Measurements from ENCODE around the gene ABCD4. TPM values are rescaled to one million over a fixed set of nuclear protein-coding genes. Genes with fewer than 3 reads are reported as not detected.

The ABCD4 gene
- total RNA-seq, 1 donor: 28.2 TPM

DNA sequence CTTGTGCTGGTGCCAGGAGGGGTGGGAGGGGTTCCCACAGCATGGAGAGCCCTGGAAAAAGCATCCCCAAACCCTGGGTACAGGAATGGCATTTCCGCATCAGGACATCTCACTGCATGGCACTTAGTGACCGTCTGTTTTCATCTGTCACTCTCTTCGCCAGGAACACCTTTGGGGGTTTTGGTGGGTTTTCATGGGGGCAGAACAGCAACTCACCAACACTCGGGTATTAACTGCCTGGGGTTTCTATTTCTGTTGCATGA, 60.0 kb downstream of the ABCD4 start:
- H3K4me3 ChIP-seq (ENCODE audit: low read depth, low read length): no peak overlapping the region
- no peak for DNase-seq (ENCODE audit: low read depth)
- TF ChIP-seq, protein P1, sequence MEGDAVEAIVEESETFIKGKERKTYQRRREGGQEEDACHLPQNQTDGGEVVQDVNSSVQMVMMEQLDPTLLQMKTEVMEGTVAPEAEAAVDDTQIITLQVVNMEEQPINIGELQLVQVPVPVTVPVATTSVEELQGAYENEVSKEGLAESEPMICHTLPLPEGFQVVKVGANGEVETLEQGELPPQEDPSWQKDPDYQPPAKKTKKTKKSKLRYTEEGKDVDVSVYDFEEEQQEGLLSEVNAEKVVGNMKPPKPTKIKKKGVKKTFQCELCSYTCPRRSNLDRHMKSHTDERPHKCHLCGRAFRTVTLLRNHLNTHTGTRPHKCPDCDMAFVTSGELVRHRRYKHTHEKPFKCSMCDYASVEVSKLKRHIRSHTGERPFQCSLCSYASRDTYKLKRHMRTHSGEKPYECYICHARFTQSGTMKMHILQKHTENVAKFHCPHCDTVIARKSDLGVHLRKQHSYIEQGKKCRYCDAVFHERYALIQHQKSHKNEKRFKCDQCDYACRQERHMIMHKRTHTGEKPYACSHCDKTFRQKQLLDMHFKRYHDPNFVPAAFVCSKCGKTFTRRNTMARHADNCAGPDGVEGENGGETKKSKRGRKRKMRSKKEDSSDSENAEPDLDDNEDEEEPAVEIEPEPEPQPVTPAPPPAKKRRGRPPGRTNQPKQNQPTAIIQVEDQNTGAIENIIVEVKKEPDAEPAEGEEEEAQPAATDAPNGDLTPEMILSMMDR (IDR thresholded peaks at IDR 0.05; ENCODE audit: insufficient read depth, low read length): no peak

DNA sequence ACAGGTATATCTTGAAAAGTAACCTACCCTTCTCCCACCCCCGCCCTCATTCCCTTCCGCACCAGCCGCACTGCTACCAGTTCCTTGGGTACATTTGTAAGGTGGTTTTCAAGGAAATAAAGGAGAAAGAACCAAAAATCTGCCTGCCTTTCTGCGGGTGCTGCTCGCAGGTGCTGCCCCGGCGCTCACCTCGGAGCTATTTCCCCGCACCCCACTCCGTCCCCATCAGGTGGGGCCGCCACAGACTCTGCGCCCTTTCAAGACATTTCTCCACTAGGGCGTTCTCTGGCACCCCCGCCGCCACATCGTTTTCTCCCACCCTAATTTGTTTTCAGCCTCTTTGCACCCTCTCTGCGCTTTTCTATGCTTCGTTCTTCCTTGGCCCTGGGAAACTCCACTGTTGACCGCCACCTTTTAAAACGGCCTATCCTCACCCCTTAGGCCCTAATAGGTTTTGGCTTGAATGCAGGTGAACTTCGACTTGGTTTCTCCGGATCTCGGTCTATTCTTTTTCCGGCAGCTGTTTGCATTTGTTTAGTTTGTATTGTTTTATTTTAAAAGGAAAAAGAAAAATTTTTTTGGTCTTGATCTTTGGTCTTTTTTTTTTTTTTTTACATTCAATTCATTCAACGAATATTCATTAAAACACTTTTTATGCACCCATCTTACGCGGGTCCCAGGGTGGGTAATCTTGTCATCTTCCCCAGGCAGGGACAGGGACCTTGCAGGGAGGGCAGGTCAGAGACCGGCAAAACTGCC, 60.5 kb downstream of the ABCD4 start:
- DNase-seq (ENCODE audit: low read depth): no peak
- TF ChIP-seq, protein P1 (IDR thresholded peaks at IDR 0.05; ENCODE audit: insufficient read depth, low read length): no peak
- no peak overlapping the region for H3K4me3 ChIP-seq (ENCODE audit: low read depth, low read length)

DNA sequence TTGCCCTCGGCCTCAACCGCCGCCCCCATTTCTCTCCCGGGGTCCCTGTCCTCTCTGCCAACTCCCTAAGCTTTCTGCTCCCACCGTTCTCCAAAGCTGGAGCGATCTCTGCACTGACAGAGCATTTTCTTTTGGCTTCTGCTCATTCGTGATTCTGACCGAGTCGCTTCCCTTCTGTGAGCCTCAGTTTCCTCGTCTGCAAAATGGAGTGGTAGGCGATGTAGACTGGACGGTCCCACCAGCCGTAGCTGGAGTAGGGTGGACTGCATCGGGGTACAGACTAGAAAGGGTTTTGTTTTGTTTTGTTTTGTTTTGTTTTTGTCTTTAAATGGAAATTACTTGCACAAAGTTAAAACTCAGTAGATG, 61.1 kb downstream of the ABCD4 start:
- no peak for DNase-seq (ENCODE audit: low read depth)
- TF ChIP-seq, protein P1 (IDR thresholded peaks at IDR 0.05; ENCODE audit: insufficient read depth, low read length): no peak

DNA sequence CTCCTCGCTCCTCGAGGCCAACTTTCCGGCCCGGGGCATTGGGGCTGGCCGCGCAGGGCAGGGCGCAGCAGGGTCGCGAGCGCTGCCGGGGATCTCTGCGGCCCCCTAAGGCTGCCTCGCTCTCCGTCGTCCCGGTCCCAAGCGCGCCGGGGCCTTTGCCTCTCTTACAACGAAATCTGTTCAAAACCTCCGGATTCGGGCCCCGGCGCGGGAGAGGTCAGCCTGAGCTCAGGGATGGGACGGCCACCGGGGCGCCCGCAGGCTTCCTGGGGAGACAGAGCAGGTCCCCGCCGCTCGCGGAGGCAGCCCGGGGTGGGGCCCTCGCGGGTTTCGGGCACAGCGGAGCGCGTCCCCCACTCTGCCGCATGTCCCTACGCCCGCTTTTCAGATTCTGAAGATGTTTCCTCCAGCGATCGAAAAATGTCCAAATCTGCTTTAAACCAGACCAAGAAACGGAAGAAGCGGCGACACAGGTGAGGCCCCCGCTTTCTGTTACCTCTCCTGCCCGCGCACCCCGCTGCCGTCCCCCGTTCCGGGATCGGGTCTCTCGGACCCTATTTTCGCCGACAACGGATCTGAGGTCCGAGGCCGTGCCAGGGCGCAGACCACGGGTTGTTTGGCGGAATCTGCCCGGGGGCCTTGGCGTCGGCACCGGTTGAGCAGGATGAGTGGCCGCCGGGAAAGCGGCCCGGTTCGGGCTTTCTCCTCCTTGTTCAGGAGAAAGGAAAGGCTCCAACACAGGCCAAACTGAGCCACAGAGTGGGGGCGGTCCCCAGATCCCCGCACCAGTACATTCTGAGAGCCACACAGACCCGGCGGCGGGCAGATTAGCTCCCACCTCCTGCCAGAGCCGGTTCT, 61.7 kb downstream of the ABCD4 start:
- H3K4me3 ChIP-seq (ENCODE audit: low read depth, low read length): no peak overlapping the region
- DNase-seq (ENCODE audit: low read depth): peak; percentile 7
- TF ChIP-seq, protein P1 (IDR thresholded peaks at IDR 0.05; ENCODE audit: insufficient read depth, low read length): no peak

More for the DNA sequence above, 61.1 kb downstream of the ABCD4 start:
- H3K4me3 ChIP-seq (ENCODE audit: low read depth, low read length): no peak overlapping the region

DNA sequence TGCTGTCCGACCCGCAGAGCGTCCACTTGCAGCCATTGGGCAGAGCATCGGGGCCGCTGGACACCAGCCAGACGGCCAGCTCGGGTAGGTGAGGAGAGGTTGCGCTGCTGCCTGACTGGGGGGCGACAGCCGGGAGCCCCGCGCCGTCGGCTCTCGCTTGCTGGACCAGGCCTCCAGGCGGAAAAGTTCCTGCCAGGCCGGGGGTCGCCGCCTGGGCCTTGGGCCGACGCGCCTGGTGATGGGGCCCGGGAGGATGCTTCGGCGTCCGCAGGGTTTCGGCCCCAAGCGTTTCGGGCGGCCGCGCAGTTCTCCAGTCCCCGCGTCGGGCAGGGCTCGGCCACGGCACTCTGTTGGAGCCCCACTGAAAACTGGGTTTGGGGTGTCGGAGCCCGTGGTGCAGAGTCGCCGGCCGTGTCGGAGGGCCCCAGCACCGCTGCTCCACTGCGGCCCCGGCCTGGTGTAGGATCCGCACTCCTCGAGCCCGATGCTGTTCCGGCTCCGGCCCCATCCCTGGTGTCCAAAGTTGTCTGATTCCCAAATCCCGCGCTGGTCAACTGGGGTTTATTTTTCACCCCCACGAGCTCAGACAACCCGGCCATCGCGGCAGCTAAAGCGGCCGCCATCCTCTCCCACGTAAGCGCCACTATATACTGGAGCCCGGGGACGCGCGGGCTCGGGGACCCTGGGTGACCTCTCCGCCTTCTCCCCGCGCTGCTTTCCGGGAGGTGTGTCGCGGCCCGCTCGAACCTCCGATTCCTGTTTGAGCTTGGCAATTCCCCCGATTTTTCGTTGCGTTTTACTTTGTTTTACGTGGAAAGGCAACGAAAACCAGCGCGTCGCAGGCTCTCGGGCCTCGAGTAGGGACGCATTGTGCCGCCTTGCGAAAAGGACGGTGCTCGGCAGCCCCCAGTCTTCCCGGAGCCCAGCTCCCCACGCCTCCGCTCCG, 62.6 kb downstream of the ABCD4 start:
- H3K4me3 ChIP-seq (ENCODE audit: low read depth, low read length): no peak overlapping the region
- DNase-seq (ENCODE audit: low read depth): peak; percentile 10
- TF ChIP-seq, protein P1 (IDR thresholded peaks at IDR 0.05; ENCODE audit: insufficient read depth, low read length): no peak

DNA sequence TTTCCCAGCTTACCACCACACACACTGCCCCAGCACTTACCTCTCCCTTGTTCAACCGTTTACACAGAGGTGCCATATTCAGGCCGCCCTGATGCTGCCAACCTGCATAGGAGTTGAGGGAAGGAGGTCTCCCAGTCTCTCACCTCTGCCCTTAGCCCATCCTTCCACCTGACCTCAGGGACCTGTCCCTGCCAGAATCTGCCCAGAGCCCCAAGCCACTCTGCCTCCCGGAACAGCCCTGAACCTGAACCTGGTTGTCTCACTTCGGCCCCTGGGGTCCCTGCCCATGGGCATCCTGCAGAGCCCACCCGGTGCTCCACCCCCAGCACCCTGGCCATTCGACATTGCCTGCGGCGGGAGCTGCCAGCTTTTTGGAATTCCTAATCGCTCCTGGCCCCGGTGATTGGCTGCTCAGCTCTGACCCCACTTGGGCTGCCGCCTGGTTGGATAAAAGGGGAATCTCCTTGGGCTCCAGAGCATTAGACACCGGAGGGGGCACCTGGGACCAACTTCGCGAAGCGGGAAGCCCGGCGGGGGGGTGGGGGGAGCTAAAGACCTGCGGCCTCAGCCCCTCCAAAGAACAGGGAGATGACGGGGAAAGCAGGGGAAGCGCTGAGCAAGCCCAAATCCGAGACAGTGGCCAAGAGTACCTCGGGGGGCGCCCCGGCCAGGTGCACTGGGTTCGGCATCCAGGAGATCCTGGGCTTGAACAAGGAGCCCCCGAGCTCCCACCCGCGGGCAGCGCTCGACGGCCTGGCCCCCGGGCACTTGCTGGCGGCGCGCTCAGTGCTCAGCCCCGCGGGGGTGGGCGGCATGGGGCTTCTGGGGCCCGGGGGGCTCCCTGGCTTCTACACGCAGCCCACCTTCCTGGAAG, 63.5 kb downstream of the ABCD4 start, which contains the start of gene VSX2:
Gene VSX2, plus strand, starts transcription at position 476 of the 874 bp plus-strand sequence. Its CDS starts 113 bp downstream, at position 589.
- no peak for DNase-seq (ENCODE audit: low read depth)
- TF ChIP-seq, protein P1 (IDR thresholded peaks at IDR 0.05; ENCODE audit: insufficient read depth, low read length): no peak
- H3K4me3 ChIP-seq (ENCODE audit: low read depth, low read length): no peak within 1 kb of the TSS
